Erythroblast (primary cell): ENCODE measurements around the gene CEACAM16.

Experiments used
- GATA1 ChIP-seq: IDR thresholded peaks from 2 replicates; pipeline ENCODE4 v1.6.1; 2011; ENCODE audit warnings: low read depth, mild to moderate bottlenecking, control low read depth, low read length, moderate library complexity
- POLR2A ChIP-seq: IDR thresholded peaks from 2 replicates; pipeline ENCODE4 v1.6.1; 2011; ENCODE audit warnings: mild to moderate bottlenecking, low read length

DNA sequence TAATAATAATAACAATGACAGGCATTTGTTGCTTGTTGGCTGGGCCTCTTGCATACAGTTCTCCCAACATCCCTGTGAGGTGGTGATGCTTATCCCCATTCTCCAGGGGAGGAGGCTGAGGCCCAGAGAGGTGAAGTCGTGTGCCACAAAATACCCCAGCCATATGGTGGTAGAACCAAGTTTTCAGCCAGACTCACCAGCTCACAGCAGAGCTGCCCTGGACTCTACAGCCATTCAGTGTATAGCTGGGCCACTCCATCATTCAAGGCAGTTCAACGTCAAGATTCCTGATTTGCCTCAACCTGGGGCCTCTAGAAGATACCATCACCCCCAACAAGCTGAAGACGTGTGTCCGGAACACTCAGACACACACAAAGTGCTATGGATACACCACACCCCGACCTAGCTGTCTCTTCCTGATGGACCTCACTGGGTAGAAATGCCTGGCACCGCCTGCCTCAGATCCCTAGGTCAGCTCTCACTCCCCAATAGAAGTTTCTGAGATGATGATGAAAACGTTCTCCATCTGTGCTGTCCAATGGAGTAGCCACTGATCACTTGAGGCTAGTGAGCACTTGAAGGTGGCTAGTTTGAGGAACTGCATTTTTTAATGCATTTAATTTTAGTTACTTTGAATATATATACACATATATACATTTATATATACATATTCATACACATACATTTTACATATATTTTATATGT, 31.9 kb upstream of the CEACAM16 start:
- TF ChIP-seq POLR2A = no peak
- TF ChIP-seq GATA1 = no peak
